ENCODE measurements around the gene RNF169. TPM values are rescaled to one million over a fixed set of nuclear protein-coding genes. Genes with fewer than 3 reads are reported as not detected.

RNF169 gene
- total and polyA plus RNA-seq, 2 of the 4 experiments (the other 2 are of a cell fraction), result 3.6 to 23.3 TPM

DNA sequence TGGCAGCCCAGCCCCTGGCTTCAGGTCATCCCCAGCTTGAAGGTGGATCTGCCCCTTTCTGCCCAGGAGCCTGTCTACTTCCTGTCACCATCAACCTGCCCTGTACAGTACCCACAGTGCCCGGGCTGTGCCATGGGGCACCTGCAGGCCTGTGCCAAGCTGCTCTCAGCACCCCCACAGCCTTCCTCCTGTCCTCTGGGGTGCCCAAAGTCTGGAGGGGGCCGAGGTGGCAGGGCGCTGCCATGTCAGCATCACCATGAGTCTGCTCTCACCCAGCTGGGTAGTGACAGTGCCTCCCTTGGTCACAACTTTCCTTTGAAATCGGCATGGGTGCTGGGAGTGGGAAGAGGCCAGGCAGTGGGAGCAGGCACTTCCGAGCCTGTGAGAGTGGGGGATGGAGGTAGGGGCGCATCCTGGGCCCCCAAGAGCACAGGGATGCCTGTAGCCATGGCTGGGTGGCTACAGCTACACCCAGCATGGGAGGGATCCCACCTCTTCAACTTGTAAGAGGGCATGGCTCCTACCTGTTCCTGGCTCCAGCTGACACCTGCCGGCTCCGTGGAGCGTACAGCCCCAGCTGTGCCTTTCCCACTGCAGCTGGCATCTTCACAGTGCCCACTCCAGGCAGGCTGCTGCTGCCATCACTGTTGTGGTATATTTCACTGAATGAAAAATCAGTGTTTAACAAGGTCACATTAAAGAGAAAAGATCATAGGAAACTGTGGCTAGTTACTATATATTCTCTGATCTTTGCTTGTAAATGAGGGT, 42.9 kb downstream of the RNF169 start:
- TF ChIP-seq MAFK (IDR thresholded peaks at IDR 0.05; ENCODE audit: low read depth, low read length), result no peak
- TF ChIP-seq NFE2L2 (IDR thresholded peaks at IDR 0.05; ENCODE audit: low read depth, low read length), result no peak
- no peak for TF ChIP-seq FOS (IDR thresholded peaks at IDR 0.05; ENCODE audit: low read depth, low read length)
- no peak for TF ChIP-seq MXI1 (IDR thresholded peaks at IDR 0.05; ENCODE audit: borderline replicate concordance, low read depth, low read length)
- Histone ChIP-seq H3K9me3 (ENCODE audit: control insufficient read depth, insufficient read depth, low read length) (no peaks in the 10 kb centered on the region), H2BK20ac (ENCODE audit: low read depth, low read length) (no peak overlapping the region), H3K56ac (ENCODE audit: extremely low read depth, insufficient read depth, low read length) (no peak overlapping the region), H2BK5ac (ENCODE audit: low read depth, low read length, poor library complexity, severe bottlenecking) (no peak overlapping the region), H2BK120ac (ENCODE audit: low read depth, low read length) (no peak overlapping the region), H3K79me1 (ENCODE audit: low read depth in 1 of 2, low read length in 2 of 2) (peaks cover 28 to 43% of the 10 kb centered on the region in 2 experiments; a peak in 3 of 4 replicates), H3K14ac (replicated peaks; ENCODE audit: low read depth, low read length) (no peak overlapping the region), H3K4me3 (ENCODE audit: insufficient read depth, low read depth, low read length) (no peak overlapping the region), H3K36me3 (ENCODE audit: control insufficient read depth, insufficient read depth, low read length) (peaks cover 35% of the 10 kb centered on the region), H4K8ac (ENCODE audit: low read depth in 2 of 2, low read length in 2 of 2) (no peak overlapping the region), H3K18ac (ENCODE audit: low read depth, low read length) (no peak overlapping the region), H4K20me1 (ENCODE audit: insufficient read depth, low read length) (peaks cover 7% of the 10 kb centered on the region; the same call in 1 of the 2 replicates), H3K4ac (ENCODE audit: low read depth, low read length) (no peak overlapping the region), H4K5ac (ENCODE audit: low read depth, low read length) (no peak overlapping the region), H2AK9ac (replicated peaks; ENCODE audit: low read depth, low read length, poor library complexity) (no peak overlapping the region), H3K4me1 (ENCODE audit: control insufficient read depth, insufficient read depth, low read length) (no peaks in the 10 kb centered on the region), H2AK5ac (ENCODE audit: low read depth, low read length) (no peak overlapping the region), H2AFZ (replicated peaks; ENCODE audit: low read length, poor library complexity) (no peak overlapping the region), H3K9me1 (ENCODE audit: insufficient read depth, low read length) (peaks cover 3% of the 10 kb centered on the region; the same call in 1 of the 2 replicates), H3K4me2 (ENCODE audit: low read depth, low read length) (no peak overlapping the region), H2BK15ac (ENCODE audit: low read depth, low read length) (no peak overlapping the region), H3K23ac (ENCODE audit: low read depth, low read length) (no peak overlapping the region), H4K91ac (ENCODE audit: insufficient read depth, low read depth, low read length) (no peak overlapping the region), H3K27me3 (ENCODE audit: control insufficient read depth, insufficient read depth, low read length) (no peaks in the 10 kb centered on the region), H3K9ac (ENCODE audit: low read depth, low read length) (no peak overlapping the region), H3K27ac (ENCODE audit: insufficient read depth, low read length) (no peak overlapping the region)
- ATAC-seq (ENCODE audit: low read depth), result no peak
- CTCF ChIA-PET, result interaction anchor here (1.2 kb wide), 1 partner anchor 9 kb away, joined by 3 read pairs; no protein-coding TSS in a partner anchor
- intact Hi-C loops (cut with micrococcal nuclease) (no loop called here), dilution Hi-C loops (cut with HindIII; ENCODE audit: low sequenced_read_pairs, unreplicated experiment) (no loop called here), in situ Hi-C loops (cut with MboI; ENCODE audit: low sequenced_read_pairs) (no loop called here)
- WGBS, 2 experiments (ENCODE audit: extremely low coverage in 2 of 2, insufficient read length in 1 of 2), result 0% methylated on average over 1 of the region's 9 CpGs; no CpG with 5 or more reads in 1 of the 2 experiments
- no TSS peak for BruUV-seq (replicated peaks)
- POLR2A ChIA-PET (ENCODE audit: unreplicated experiment), result no interaction called here
- no peak for DNase-seq
